ENCODE results near the gene RIMS3.
A peak's percentile ranks its signal among the peaks of the same experiment; 100 is the strongest.

RIMS3 gene

GRCh38 chr1:40652979-40653378 lies 12.5 kb downstream of the RIMS3 start:
- DNase-seq = no peak

- DNase-seq = no peak
These were observed 13.0 kb downstream of the RIMS3 start for GRCh38 chr1:40652468-40652867.

- no peak for DNase-seq
These were observed 14.2 kb downstream of the RIMS3 start for GRCh38 chr1:40651138-40651857.

- no peak for DNase-seq
These were observed 15.4 kb downstream of the RIMS3 start for GRCh38 chr1:40650075-40650474.

- no peak for DNase-seq
These were observed 15.9 kb downstream of the RIMS3 start for GRCh38 chr1:40649592-40649930.

GRCh38 chr1:40648928-40649591 lies 16.4 kb downstream of the RIMS3 start:
- DNase-seq = no peak

- DNase-seq = no peak
These were observed 17.3 kb downstream of the RIMS3 start for GRCh38 chr1:40648200-40648599.

GRCh38 chr1:40646315-40646714 lies 19.2 kb downstream of the RIMS3 start:
- DNase-seq = no peak

- no peak for DNase-seq
These were observed 20.3 kb downstream of the RIMS3 start for GRCh38 chr1:40645118-40645680.

GRCh38 chr1:40641601-40642242 lies 23.8 kb downstream of the RIMS3 start:
- no peak for DNase-seq

- no peak for DNase-seq
These were observed 25.0 kb downstream of the RIMS3 start for GRCh38 chr1:40640314-40641076.

GRCh38 chr1:40638097-40639036 lies 27.1 kb downstream of the RIMS3 start:
- no peak for DNase-seq

- no peak for DNase-seq
These were observed 27.9 kb downstream of the RIMS3 start for GRCh38 chr1:40637470-40638007.

- no peak for DNase-seq
These were observed 28.7 kb downstream of the RIMS3 start for GRCh38 chr1:40636777-40637176.

- no peak for DNase-seq
These were observed 29.6 kb downstream of the RIMS3 start for GRCh38 chr1:40635763-40636500.

- no peak for DNase-seq
These were observed 30.4 kb downstream of the RIMS3 start for GRCh38 chr1:40634901-40635655.

- no peak for DNase-seq
These were observed 31.5 kb downstream of the RIMS3 start for GRCh38 chr1:40633931-40634376.

- DNase-seq = no peak
These were observed 32.0 kb downstream of the RIMS3 start for GRCh38 chr1:40633523-40633922.

- DNase-seq = peak; percentile 18
These were observed 34.8 kb downstream of the RIMS3 start for GRCh38 chr1:40630488-40631223.

Measured in activated T-cell treated with anti-CD3 and anti-CD28 coated beads for 4 hours (primary cell).